Measurements from ENCODE around the gene RPUSD4. TPM values are rescaled to one million over a fixed set of nuclear protein-coding genes. Genes with fewer than 3 reads are reported as not detected.

RPUSD4 gene
- total RNA-seq, 4 donors from 2014 or later = 11.1 to 20.3 (median 12.6) TPM

DNA sequence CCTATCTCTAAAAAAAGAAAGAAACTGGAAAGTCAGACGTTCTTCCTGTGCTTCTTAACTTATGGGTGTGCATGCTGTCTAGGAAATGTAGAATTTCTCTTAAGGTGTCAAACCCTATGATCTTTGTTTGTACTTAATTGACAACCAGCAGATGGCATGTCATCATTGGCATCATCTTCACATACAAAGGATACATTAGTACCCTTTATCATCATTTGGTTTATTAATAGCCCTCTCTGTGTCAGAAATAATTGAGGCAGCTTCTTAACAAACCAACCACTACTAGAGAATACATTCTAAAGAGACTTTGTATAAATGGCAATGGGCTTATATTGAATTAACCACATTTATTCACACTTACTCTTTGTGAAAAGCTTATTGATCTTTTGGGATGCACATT is 43.4 kb upstream of the RPUSD4 start:
- H3K36me3 ChIP-seq = peaks cover 0 to 27% (median 8%) of the 10 kb centered on the region in 4 donors
- no peak for DNase-seq
- H3K27ac ChIP-seq = no peak overlapping the region
- no peaks in the 10 kb centered on the region for H3K9me3 ChIP-seq
- intact Hi-C loops (cut with DNase I; ENCODE audit: low total_unique reads) (no loop called here), in situ Hi-C loops (cut with MboI; ENCODE audit: low pct_ligation_motif_present in 1 of 4, low pct_unique_long_range_greater_than_20kb in 1 of 4, low sequenced_read_pairs in 3 of 4) (no loop called here)
- TF ChIP-seq, protein P1, sequence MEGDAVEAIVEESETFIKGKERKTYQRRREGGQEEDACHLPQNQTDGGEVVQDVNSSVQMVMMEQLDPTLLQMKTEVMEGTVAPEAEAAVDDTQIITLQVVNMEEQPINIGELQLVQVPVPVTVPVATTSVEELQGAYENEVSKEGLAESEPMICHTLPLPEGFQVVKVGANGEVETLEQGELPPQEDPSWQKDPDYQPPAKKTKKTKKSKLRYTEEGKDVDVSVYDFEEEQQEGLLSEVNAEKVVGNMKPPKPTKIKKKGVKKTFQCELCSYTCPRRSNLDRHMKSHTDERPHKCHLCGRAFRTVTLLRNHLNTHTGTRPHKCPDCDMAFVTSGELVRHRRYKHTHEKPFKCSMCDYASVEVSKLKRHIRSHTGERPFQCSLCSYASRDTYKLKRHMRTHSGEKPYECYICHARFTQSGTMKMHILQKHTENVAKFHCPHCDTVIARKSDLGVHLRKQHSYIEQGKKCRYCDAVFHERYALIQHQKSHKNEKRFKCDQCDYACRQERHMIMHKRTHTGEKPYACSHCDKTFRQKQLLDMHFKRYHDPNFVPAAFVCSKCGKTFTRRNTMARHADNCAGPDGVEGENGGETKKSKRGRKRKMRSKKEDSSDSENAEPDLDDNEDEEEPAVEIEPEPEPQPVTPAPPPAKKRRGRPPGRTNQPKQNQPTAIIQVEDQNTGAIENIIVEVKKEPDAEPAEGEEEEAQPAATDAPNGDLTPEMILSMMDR (IDR thresholded peaks at IDR 0.05) = no peak
- TF ChIP-seq EP300 (IDR thresholded peaks at IDR 0.05; ENCODE audit: low read depth) (no peak), POLR2A (IDR thresholded peaks at IDR 0.05) (no peak), POLR2AphosphoS5 (IDR thresholded peaks at IDR 0.05) (no peak)
- no peaks in the 10 kb centered on the region for H3K27me3 ChIP-seq
- 67 to 68% methylated on average over 1 of the region's 1 CpG for WGBS, 2 donors (ENCODE audit: low coverage in 1 of 2)
- H3K4me3 ChIP-seq = no peak overlapping the region
- H3K4me1 ChIP-seq = no peaks in the 10 kb centered on the region

DNA sequence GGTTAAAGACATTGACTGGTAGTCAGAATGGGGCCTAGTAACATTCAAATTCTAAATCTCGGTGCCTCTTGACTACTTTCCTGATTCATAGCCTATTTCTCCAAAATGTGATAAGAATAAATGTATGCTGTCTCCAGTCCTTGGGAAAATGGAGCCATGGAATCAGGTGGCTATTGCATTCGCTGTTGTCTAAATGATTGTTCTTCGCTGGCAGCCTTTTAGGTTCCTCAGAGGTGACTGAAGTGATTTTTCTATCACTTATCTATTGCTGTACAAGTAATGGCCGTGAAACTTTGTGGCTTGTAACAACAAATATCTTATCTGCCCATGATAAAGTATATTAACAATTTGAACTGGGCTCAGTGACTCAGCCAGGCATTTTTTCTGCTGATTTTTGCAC is 41.8 kb upstream of the RPUSD4 start:
- TF ChIP-seq POLR2AphosphoS5 (IDR thresholded peaks at IDR 0.05) = no peak
- TF ChIP-seq, protein P1 (IDR thresholded peaks at IDR 0.05) = no peak
- TF ChIP-seq EP300 (IDR thresholded peaks at IDR 0.05; ENCODE audit: low read depth) = no peak
- TF ChIP-seq POLR2A (IDR thresholded peaks at IDR 0.05) = no peak
- Histone ChIP-seq H3K4me3 (no peak overlapping the region), H3K9me3 (no peaks in the 10 kb centered on the region), H3K27me3 (no peaks in the 10 kb centered on the region), H3K27ac (no peak overlapping the region), H3K36me3 (peaks cover 0 to 27% (median 8%) of the 10 kb centered on the region in 4 donors), H3K4me1 (no peaks in the 10 kb centered on the region)
- intact Hi-C loops (cut with DNase I; ENCODE audit: low total_unique reads) = no loop called here
- no peak for DNase-seq
- 85 to 100% methylated on average over 2 to 4 of the region's 4 CpGs for WGBS, 2 donors (ENCODE audit: low coverage in 1 of 2)
- in situ Hi-C loops (cut with MboI; ENCODE audit: low pct_ligation_motif_present in 1 of 4, low pct_unique_long_range_greater_than_20kb in 1 of 4, low sequenced_read_pairs in 3 of 4) = no loop called here

DNA sequence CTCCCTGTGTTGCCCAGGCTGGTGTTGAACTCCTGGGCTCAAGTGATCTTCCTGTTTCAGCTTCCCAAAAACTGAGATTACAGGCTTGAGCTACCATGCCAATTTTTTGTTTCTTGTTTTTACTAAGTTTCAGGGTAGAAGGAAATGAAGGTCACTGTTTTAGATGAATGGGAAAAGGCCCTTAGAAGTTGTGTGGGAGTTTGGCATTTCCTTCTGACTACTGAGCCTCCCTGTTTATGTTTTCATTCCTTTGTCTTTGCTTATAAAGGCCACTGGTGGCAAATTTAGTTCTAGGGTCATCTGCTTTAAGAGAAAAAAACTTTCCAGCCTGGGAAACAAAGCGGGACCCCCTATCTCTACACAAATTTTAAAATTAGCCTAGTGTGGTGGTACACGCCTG is 35.2 kb upstream of the RPUSD4 start:
- no peak for DNase-seq
- in situ Hi-C loops (cut with MboI; ENCODE audit: low pct_ligation_motif_present in 1 of 4, low pct_unique_long_range_greater_than_20kb in 1 of 4, low sequenced_read_pairs in 3 of 4) (no loop called here), intact Hi-C loops (cut with DNase I; ENCODE audit: low total_unique reads) (no loop called here)
- Histone ChIP-seq H3K27ac (no peak overlapping the region), H3K27me3 (no peaks in the 10 kb centered on the region), H3K4me1 (no peaks in the 10 kb centered on the region), H3K36me3 (peaks cover 0 to 26% (median 10%) of the 10 kb centered on the region in 4 donors), H3K4me3 (no peak overlapping the region), H3K9me3 (no peaks in the 10 kb centered on the region)
- TF ChIP-seq POLR2A (IDR thresholded peaks at IDR 0.05) (no peak), EP300 (IDR thresholded peaks at IDR 0.05; ENCODE audit: low read depth) (no peak), POLR2AphosphoS5 (IDR thresholded peaks at IDR 0.05) (no peak)
- TF ChIP-seq, protein P1 (IDR thresholded peaks at IDR 0.05) = no peak
- WGBS, 2 donors (ENCODE audit: low coverage in 1 of 2) = 91% methylated on average over 2 of the region's 2 CpGs; no CpG with 5 or more reads in 1 of the 2 donors

DNA sequence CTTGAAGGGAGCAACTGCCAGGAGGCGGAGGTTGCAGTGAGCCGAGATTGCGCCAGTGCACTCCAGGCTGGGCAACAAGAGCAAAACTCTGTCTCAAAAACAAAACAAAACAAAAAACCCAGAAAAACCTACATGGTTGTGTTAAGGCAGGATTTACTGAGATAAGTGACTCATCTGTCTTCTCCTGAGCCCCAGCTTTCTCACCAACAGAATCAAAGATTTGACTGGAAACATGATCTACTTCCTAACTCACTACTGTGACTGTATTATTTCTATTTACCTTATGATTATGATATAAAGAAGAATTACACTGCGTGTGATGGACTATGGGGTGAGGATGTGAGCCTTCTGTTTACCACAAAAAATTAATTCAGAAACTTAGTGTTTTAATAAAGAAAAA is 21.9 kb upstream of the RPUSD4 start:
- DNase-seq = no peak
- Histone ChIP-seq H3K4me1 (peaks cover 0 to 21% (median 7%) of the 10 kb centered on the region in 4 donors), H3K36me3 (peaks cover 0 to 30% (median 9%) of the 10 kb centered on the region in 4 donors), H3K27me3 (no peaks in the 10 kb centered on the region), H3K9me3 (no peaks in the 10 kb centered on the region), H3K4me3 (no peak overlapping the region), H3K27ac (no peak overlapping the region)
- in situ Hi-C loops (cut with MboI; ENCODE audit: low pct_ligation_motif_present in 1 of 4, low pct_unique_long_range_greater_than_20kb in 1 of 4, low sequenced_read_pairs in 3 of 4) (no loop called here), intact Hi-C loops (cut with DNase I; ENCODE audit: low total_unique reads) (no loop called here)
- TF ChIP-seq, protein P1 (IDR thresholded peaks at IDR 0.05) = no peak
- no peak for TF ChIP-seq POLR2A (IDR thresholded peaks at IDR 0.05)
- no peak for TF ChIP-seq EP300 (IDR thresholded peaks at IDR 0.05; ENCODE audit: low read depth)
- no peak for TF ChIP-seq POLR2AphosphoS5 (IDR thresholded peaks at IDR 0.05)
- 93 to 100% methylated on average over 1 to 4 of the region's 4 CpGs for WGBS, 2 donors (ENCODE audit: low coverage in 1 of 2)

All from transverse colon (tissue), 4 donors.